Measurements from ENCODE around the gene ADSS1.

DNA sequence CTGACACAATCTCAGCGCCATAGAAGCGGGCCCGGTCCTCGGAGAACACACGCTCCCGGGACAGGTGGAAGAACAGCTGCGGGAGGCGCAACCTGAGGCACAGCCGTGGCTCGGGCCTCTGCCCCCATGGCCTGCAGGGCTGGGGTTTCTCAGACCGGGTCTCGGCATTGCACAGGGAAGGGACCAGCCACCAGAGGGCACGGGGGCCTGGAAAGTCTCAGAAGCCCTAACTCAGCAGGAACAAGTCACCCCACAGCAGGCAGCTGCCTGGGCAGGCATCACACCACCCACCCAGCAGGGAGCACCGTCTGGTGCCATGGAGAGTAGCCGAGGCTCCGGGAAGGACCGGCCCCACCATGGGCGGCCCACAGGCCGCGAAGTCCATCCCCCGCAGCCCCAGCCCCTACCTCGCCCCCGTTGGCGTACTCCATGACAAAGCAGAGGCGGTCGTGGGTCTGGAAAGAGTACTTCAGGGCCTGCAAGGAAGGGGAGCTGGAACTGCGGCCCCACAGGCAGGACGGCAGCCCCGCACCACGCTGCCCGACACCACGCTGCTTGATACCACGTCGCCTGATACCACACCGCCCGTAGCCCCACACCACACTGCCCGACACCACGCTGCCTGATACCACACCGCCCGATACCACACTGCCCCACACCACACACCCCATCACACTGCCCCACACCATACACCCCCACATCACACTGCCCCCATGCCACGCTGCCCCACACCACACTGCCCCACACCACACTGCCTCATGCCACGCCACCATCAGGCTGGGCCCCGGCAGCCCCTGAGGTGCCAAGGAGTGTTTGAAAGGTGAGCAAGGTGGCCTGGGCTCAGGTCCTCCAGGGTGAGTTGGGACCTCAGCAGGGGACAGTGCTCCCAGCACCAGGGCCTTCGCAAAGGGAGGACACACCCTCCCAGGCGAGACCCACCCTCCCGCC, 49.8 kb downstream of the ADSS1 start:
- TF ChIP-seq POLR2AphosphoS5 (IDR thresholded peaks at IDR 0.05) (no peak), POLR2A (IDR thresholded peaks at IDR 0.05) (no peak)
- TF ChIP-seq, protein P1, sequence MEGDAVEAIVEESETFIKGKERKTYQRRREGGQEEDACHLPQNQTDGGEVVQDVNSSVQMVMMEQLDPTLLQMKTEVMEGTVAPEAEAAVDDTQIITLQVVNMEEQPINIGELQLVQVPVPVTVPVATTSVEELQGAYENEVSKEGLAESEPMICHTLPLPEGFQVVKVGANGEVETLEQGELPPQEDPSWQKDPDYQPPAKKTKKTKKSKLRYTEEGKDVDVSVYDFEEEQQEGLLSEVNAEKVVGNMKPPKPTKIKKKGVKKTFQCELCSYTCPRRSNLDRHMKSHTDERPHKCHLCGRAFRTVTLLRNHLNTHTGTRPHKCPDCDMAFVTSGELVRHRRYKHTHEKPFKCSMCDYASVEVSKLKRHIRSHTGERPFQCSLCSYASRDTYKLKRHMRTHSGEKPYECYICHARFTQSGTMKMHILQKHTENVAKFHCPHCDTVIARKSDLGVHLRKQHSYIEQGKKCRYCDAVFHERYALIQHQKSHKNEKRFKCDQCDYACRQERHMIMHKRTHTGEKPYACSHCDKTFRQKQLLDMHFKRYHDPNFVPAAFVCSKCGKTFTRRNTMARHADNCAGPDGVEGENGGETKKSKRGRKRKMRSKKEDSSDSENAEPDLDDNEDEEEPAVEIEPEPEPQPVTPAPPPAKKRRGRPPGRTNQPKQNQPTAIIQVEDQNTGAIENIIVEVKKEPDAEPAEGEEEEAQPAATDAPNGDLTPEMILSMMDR (IDR thresholded peaks at IDR 0.05) = no peak
